GM12878 (cell line): Measurements from ENCODE around the gene GRB10. TPM values are rescaled to one million over a fixed set of nuclear protein-coding genes. Genes with fewer than 3 reads are reported as not detected.

ENCODE experiments used
- ATAC-seq: fragments of 200-7000 bp; cut with Tn5 transposase; 3 replicates; pipeline ENCODE4 v1.9.1; 2020; ENCODE audit warnings: mild to moderate bottlenecking, moderate library complexity
- BruUV-seq: library from RNA; stranded (reverse); fragments of 400-500 nt; replicated peaks from 2 replicates; lab custom pipeline; 2021; lab: Mats Ljungman, UMichigan
- CTCF ChIA-PET: fragments of 300-600 bp; sonication (Branson Sonifier 250); formaldehyde crosslinking; extraction: SDS; loops from one replicate; lab custom pipeline; 2021; ENCODE audit warnings: inconsistent platforms; lab: Yijun Ruan, JAX
- POLR2A ChIA-PET: fragments of 350-600 bp; formaldehyde crosslinking; extraction: SDS; loops from one replicate; lab custom pipeline; 2021; ENCODE audit warnings: inconsistent platforms; lab: Charles Lee
- RAD21 ChIA-PET: fragments of 300-600 bp; sonication (Branson Sonifier 250); formaldehyde crosslinking; loops from one replicate; lab custom pipeline; 2023; ENCODE audit warnings: antibody characterized with exemption; ENCODE audit not compliant: unreplicated experiment; lab: Charles Lee
- SMC1A ChIA-PET: fragments of 300-600 bp; sonication (Branson Sonifier 250); formaldehyde crosslinking; loops from one replicate; lab custom pipeline; 2023; ENCODE audit not compliant: unreplicated experiment, uncharacterized antibody; lab: Charles Lee
- DNase-seq: peaks from one replicate; pipeline ENCODE4 v3.0.0-alpha.2; 2011; ENCODE audit warnings: low read depth, low spot score
- FAIRE-seq: peaks from 3 replicates; lab custom pipeline; 2011; peaks lifted over from hg19 to GRCh38; lab: Jason Lieb, UNC
- H2AFZ ChIP-seq: 2 replicates; pipeline ENCODE4 v1.6.0; 2011; ENCODE audit warnings: low read depth, low read length, control low read depth; ENCODE audit not compliant: control insufficient read depth
- H3K27ac ChIP-seq: 2 replicates; pipeline ENCODE4 v1.5.1; 2011; ENCODE audit warnings: control low read depth; ENCODE audit not compliant: control insufficient read depth, insufficient read depth
- H3K27me3 ChIP-seq, 2 experiments: replicated peaks in 1 of 2; 2 replicates each; pipeline versions ENCODE4 v1.6.0 to v1.6.1; 2011; ENCODE audit warnings: low read length in 1 of 2; ENCODE audit not compliant: control insufficient read depth in 2 of 2, insufficient read depth in 2 of 2
- H3K36me3 ChIP-seq, 2 experiments: 2 replicates each; pipeline ENCODE4 v1.5.1; 2011; ENCODE audit warnings: low read length in 1 of 2; ENCODE audit not compliant: control insufficient read depth in 2 of 2, insufficient read depth in 2 of 2
- H3K4me1 ChIP-seq: 2 replicates; pipeline ENCODE4 v1.6.1; 2011; ENCODE audit warnings: mild to moderate bottlenecking, low read length, moderate library complexity, mixed read lengths; ENCODE audit not compliant: control insufficient read depth, insufficient read depth
- H3K4me2 ChIP-seq: 2 replicates; pipeline ENCODE4 v1.6.0; 2011; ENCODE audit warnings: control low read depth; ENCODE audit not compliant: control insufficient read depth, insufficient read depth
- H3K4me3 ChIP-seq: fragments of 200-600 bp; sonication (generic); 2 replicates; pipeline ENCODE4 v1.5.1; 2016
- H3K79me2 ChIP-seq: 2 replicates; pipeline ENCODE4 v1.6.0; 2011; ENCODE audit warnings: low read length; ENCODE audit not compliant: control insufficient read depth, insufficient read depth
- H3K9ac ChIP-seq: 2 replicates; pipeline ENCODE4 v1.8.0; 2011; ENCODE audit warnings: low read length, control low read depth, mixed read lengths; ENCODE audit not compliant: control insufficient read depth, insufficient read depth
- H3K9me3 ChIP-seq: replicated peaks from 3 replicates; pipeline ENCODE4 v1.5.1; 2011; ENCODE audit warnings: mild to moderate bottlenecking, low read length; ENCODE audit not compliant: control insufficient read depth, insufficient read depth
- H4K20me1 ChIP-seq: 2 replicates; pipeline ENCODE4 v1.6.0; 2011; ENCODE audit not compliant: control insufficient read depth, insufficient read depth
- ASH2L ChIP-seq: fragments of 300-600, 200-600 bp; sonication (generic); IDR thresholded peaks from 2 replicates; pipeline ENCODE4 v1.6.1; 2017; ENCODE audit warnings: low read depth, mild to moderate bottlenecking, borderline replicate concordance
- CBX5 ChIP-seq: sonication (generic); IDR thresholded peaks from 2 replicates; pipeline ENCODE4 v1.6.1; 2016; ENCODE audit warnings: low read depth, moderate library complexity, mild to moderate bottlenecking, inconsistent platforms
- MTA2 ChIP-seq: fragments of 450-650 bp; IDR thresholded peaks from 2 replicates; pipeline ENCODE4 v1.6.1; 2016; ENCODE audit warnings: low read depth, mild to moderate bottlenecking, moderate library complexity
- TCF7 ChIP-seq: IDR thresholded peaks from 2 replicates; pipeline ENCODE4 v1.6.1; 2014; ENCODE audit warnings: antibody characterized with exemption, borderline replicate concordance
- WGBS: methylation state at CpG from one replicate; pipeline ENCODE4 v1.1.6; 2016; ENCODE audit warnings: low lambda C conversion rate; ENCODE audit not compliant: insufficient replicate concordance, insufficient coverage; ENCODE audit errors: missing lambda C conversion rate; 5-methylcytosine and 5-hydroxymethylcytosine counted together
- in situ Hi-C: fragments of 300-500 bp; cut with MboI; formaldehyde crosslinking; loops from 9 replicates; pipeline ENCODE4 v1.14.3; 2018; ENCODE audit warnings: mixed read lengths
- intact Hi-C: fragments of 100-400 bp; cut with micrococcal nuclease; formaldehyde crosslinking; loops from one replicate; pipeline ENCODE4 v1.14.2; 2022; ENCODE audit not compliant: unreplicated experiment
- polyA plus RNA-seq, 11 experiments: library from polyadenylated mRNA; depleted of rRNA in 4 of 11; unstranded in 6 of 11; stranded (reverse) in 5 of 11; fragments of >200 nt; fragmentation: Nextera tagmentation in 4 of 11; fragmentation: Illumina TruSeq in 1 of 11; extraction: Ambion mirVana in 4 of 11; extraction: Trizol in 1 of 11; gene quantifications; 1 replicate in 1 of 11; 2 replicates in 10 of 11; pipeline versions ENCODE4 v1.2.1 to v1.2.3, GENCODE V29; 2011 to 2016; ENCODE audit warnings: inconsistent platforms in 2 of 11, missing spikeins in 2 of 11, low read depth in 1 of 11
- total RNA-seq, 4 experiments: library from RNA; depleted of rRNA in 3 of 4; stranded (reverse); fragments of >200 nt in 3 of 4; fragmentation: Illumina TruSeq in 1 of 4; extraction: Trizol in 1 of 4; gene quantifications; 2 replicates each; pipeline versions ENCODE4 v1.2.1 to v1.2.3, GENCODE V29; 2013 to 2021

The GRB10 gene
- total and polyA plus RNA-seq, 10 of the 15 experiments (the other 5 are each of a cell fraction or from before 2014, with no cell fraction given): 0.04 to 0.33 TPM; not detected in 8

- TF ChIP-seq CBX5 (no peak), MTA2 (no peak)
- ATAC-seq: no peak
- Histone ChIP-seq H3K9ac (no peak overlapping the region), H3K9me3 (no peaks in the 10 kb centered on the region), H3K27me3 (peaks cover 2 to 4% of the 10 kb centered on the region in 2 experiments; a peak in 2 of 4 replicates), H3K27ac (no peak overlapping the region), H3K4me3 (no peak overlapping the region), H3K4me1 (no peaks in the 10 kb centered on the region), H4K20me1 (no peaks in the 10 kb centered on the region), H2AFZ (no peak overlapping the region), H3K79me2 (no peaks in the 10 kb centered on the region), H3K4me2 (no peak overlapping the region), H3K36me3 (no peaks in the 10 kb centered on the region)
- ChIA-PET SMC1A (no interaction called here), RAD21 (no interaction called here), POLR2A (interaction anchor here (0.5 kb wide), 1 partner anchor 626 kb away, joined by 3 read pairs; no protein-coding TSS in a partner anchor), CTCF (no interaction called here)
- FAIRE-seq: no peak
- BruUV-seq: no TSS peak
- in situ Hi-C loops (no loop called here), intact Hi-C loops (no loop called here)
- 57% methylated on average over 3 of the region's 3 CpGs for WGBS
- no peak for DNase-seq
Observed at GRCh38 chr7:50725774-50726173, 56.9 kb downstream of the GRB10 start.

GRCh38 chr7:50724526-50725520, 57.9 kb downstream of the GRB10 start:
- no peak overlapping the region for H2AFZ ChIP-seq
- no peak for FAIRE-seq
- no peak overlapping the region for H3K4me3 ChIP-seq
- 45% methylated on average over 18 of the region's 18 CpGs for WGBS
- DNase-seq: no peak
- no peak overlapping the region for H3K4me2 ChIP-seq
- BruUV-seq: no TSS peak
- TF ChIP-seq TCF7 (no peak), ASH2L (no peak)
- POLR2A ChIA-PET: no interaction called here
- no peaks in the 10 kb centered on the region for H3K4me1 ChIP-seq
- no peak overlapping the region for H3K9ac ChIP-seq
- no peak overlapping the region for H3K27ac ChIP-seq
- intact Hi-C loops (no loop called here), in situ Hi-C loops (no loop called here)
- no peaks in the 10 kb centered on the region for H3K36me3 ChIP-seq
- no peaks in the 10 kb centered on the region for H4K20me1 ChIP-seq
- peaks cover 0 to 2% of the 10 kb centered on the region in 2 experiments; a peak in 1 of 4 replicates for H3K27me3 ChIP-seq
- ATAC-seq: no peak
- H3K9me3 ChIP-seq: no peaks in the 10 kb centered on the region
- CTCF ChIA-PET: no interaction called here
- H3K79me2 ChIP-seq: no peaks in the 10 kb centered on the region
- SMC1A ChIA-PET: no interaction called here
- RAD21 ChIA-PET: no interaction called here
